ENCODE measurements around the gene MASP1. TPM values are rescaled to one million over a fixed set of nuclear protein-coding genes. Genes with fewer than 3 reads are reported as not detected.

MASP1 gene
- total RNA-seq, 1 experiment from 2014 or later: 1.0 TPM

DNA sequence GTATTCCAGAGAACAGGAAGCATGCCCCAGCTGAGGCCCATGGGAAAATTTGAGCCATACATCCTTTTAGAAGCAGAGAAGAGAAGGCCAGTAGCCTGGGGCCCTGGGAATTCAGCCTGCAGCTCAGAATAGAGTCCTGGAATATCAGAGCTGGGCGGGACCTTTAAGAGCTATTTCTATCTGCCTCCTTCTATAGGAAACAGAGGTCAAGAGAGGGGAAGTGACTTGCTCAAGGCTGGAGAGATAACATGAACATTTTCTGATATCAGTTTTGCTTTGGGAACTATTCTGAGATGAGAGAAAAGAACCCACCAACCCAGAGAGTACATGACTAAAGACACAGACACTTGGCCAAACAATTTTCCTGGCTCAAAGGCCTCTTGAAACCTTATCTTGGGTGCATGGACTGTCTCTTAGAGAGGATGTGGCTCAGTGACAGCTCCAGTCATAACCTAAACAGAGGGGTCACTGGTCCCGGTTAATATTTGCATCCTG lies 26.0 kb downstream of the MASP1 start:
- WGBS (ENCODE audit: extremely low coverage, insufficient read length, low lambda C conversion rate): no CpG with 5 or more reads among the region's 2 CpGs
- H2BK12ac ChIP-seq (ENCODE audit: insufficient read length, low read depth, low read length): no peak overlapping the region

More for the DNA sequence above, 26.0 kb downstream of the MASP1 start:
- Histone ChIP-seq H3K27ac (ENCODE audit: insufficient read length, low read depth, low read length) (no peak overlapping the region), H3K79me2 (ENCODE audit: insufficient read depth, low read length) (no peaks in the 10 kb centered on the region), H4K20me1 (ENCODE audit: control insufficient read depth, insufficient read depth, insufficient read length) (no peaks in the 10 kb centered on the region), H3K4me1 (ENCODE audit: insufficient read depth, low read length) (no peaks in the 10 kb centered on the region), H2AK5ac (ENCODE audit: insufficient read length, low read length) (no peak overlapping the region), H2BK120ac (ENCODE audit: low read depth, low read length, poor library complexity, severe bottlenecking) (no peak overlapping the region), H3T11ph (ENCODE audit: low read length) (no peak overlapping the region), H3K14ac (ENCODE audit: insufficient read depth, low read length) (no peak overlapping the region), H3K4ac (ENCODE audit: low read depth, low read length) (no peak overlapping the region), H2BK5ac (ENCODE audit: insufficient read length, low read length) (no peak overlapping the region), H3K18ac (ENCODE audit: insufficient read length, low read depth, low read length) (no peak overlapping the region), H3K23ac (ENCODE audit: insufficient read length, low read depth, low read length) (no peak overlapping the region), H4K5ac (ENCODE audit: insufficient read length, low read depth, low read length) (no peak overlapping the region), H3K23me2 (ENCODE audit: insufficient read length, low read depth, low read length, poor library complexity, severe bottlenecking) (no peaks in the 10 kb centered on the region), H3K27me3 (ENCODE audit: insufficient read depth, low read length) (no peaks in the 10 kb centered on the region), H3K9ac (ENCODE audit: extremely low read depth, insufficient read length, low read length) (no peak overlapping the region), H4K91ac (ENCODE audit: insufficient read length, low read depth, low read length) (no peak overlapping the region), H3K4me2 (ENCODE audit: insufficient read depth, insufficient read length, low read length) (no peak overlapping the region), H3K56ac (ENCODE audit: insufficient read length, low read depth, low read length) (no peak overlapping the region), H2BK15ac (ENCODE audit: low read depth, low read length) (no peak overlapping the region), H2AFZ (ENCODE audit: low read length) (no peak overlapping the region), H2BK20ac (ENCODE audit: low read depth, low read length, poor library complexity, severe bottlenecking) (no peak overlapping the region), H4K8ac (replicated peaks; ENCODE audit: insufficient read length, low read depth, low read length) (no peak overlapping the region), H3K9me3 (ENCODE audit: control insufficient read depth, low read depth, low read length) (no peaks in the 10 kb centered on the region), H3K79me1 (ENCODE audit: insufficient read depth, low read depth, low read length, poor library complexity, severe bottlenecking) (no peaks in the 10 kb centered on the region)
- no peak for DNase-seq
- TF ChIP-seq CTCF (conservative IDR thresholded peaks at IDR 0.05): no peak
- no peak overlapping the region for H3K27ac Mint-ChIP-seq
- H3K36me3 Mint-ChIP-seq (ENCODE audit: insufficient read depth in 1 of 3, low read depth in 3 of 3): peaks cover 0 to 19% (median 16%) of the 10 kb centered on the region in 3 experiments
- H3K4me3 Mint-ChIP-seq: no peak overlapping the region
- H3K4me1 Mint-ChIP-seq: peaks cover 6% of the 10 kb centered on the region in 2 experiments; a peak in 3 of 4 replicates
- peaks cover 17 to 18% of the 10 kb centered on the region in 2 experiments for H3K9me3 Mint-ChIP-seq
- no peaks in the 10 kb centered on the region; the same call in 1 of the 2 replicates for H3K27me3 Mint-ChIP-seq (ENCODE audit: low read depth)

Measured in H9 (cell line).